Measurements from ENCODE around the gene IFNA6.
A peak's percentile ranks its signal among the peaks of the same experiment; 100 is the strongest.

IFNA6 gene

GRCh38 chr9:21348430-21348970 lies 2.2 kb downstream of the IFNA6 start:
- H3K4me3 ChIP-seq (replicated peaks in 1 of 2; ENCODE audit: low read depth in 2 of 2, low read length in 2 of 2) = no peak overlapping the region
- no peak for TF ChIP-seq CTCF (IDR thresholded peaks at IDR 0.05; ENCODE audit: low read depth, low read length)
- DNase-seq (ENCODE audit: low read depth in 2 of 2) = no peak

- TF ChIP-seq CTCF (IDR thresholded peaks at IDR 0.05; ENCODE audit: low read depth, low read length) = no peak
These were observed 10.0 kb downstream of the IFNA6 start for GRCh38 chr9:21340735-21341134.

GRCh38 chr9:21336457-21336856 lies 14.2 kb downstream of the IFNA6 start:
- no peak overlapping the region for H3K4me3 ChIP-seq (replicated peaks in 1 of 2; ENCODE audit: low read depth in 2 of 2, low read length in 2 of 2)
- DNase-seq (ENCODE audit: low read depth in 2 of 2) = no peak
- no peak for TF ChIP-seq CTCF (IDR thresholded peaks at IDR 0.05; ENCODE audit: low read depth, low read length)

More at GRCh38 chr9:21340735-21341134, 10.0 kb downstream of the IFNA6 start:
- no peak overlapping the region for H3K4me3 ChIP-seq (replicated peaks in 1 of 2; ENCODE audit: low read depth in 2 of 2, low read length in 2 of 2)
- no peak for DNase-seq (ENCODE audit: low read depth in 2 of 2)

- H3K4me3 ChIP-seq (replicated peaks in 1 of 2; ENCODE audit: low read depth in 2 of 2, low read length in 2 of 2) = peak within 1 kb of the TSS; percentile 56 to 64
- no peak for TF ChIP-seq CTCF (IDR thresholded peaks at IDR 0.05; ENCODE audit: low read depth, low read length)
- DNase-seq (ENCODE audit: low read depth in 2 of 2) = peak; percentile 94 to 96
These were observed 15.7 kb downstream of the IFNA6 start, which contains the start of gene KLHL9 for GRCh38 chr9:21334701-21335632. Gene KLHL9 (minus strand): TSS chr9:21335404. CDS start chr9:21334859, 545 bp downstream.

- no peak overlapping the region for H3K4me3 ChIP-seq (replicated peaks in 1 of 2; ENCODE audit: low read depth in 2 of 2, low read length in 2 of 2)
- no peak for DNase-seq (ENCODE audit: low read depth in 2 of 2)
- no peak for TF ChIP-seq CTCF (IDR thresholded peaks at IDR 0.05; ENCODE audit: low read depth, low read length)
These were observed 17.5 kb downstream of the IFNA6 start for GRCh38 chr9:21333226-21333625.

- TF ChIP-seq CTCF (IDR thresholded peaks at IDR 0.05; ENCODE audit: low read depth, low read length) = no peak
- peak overlapping the region in 1 of 2 donors; percentile 3 for H3K4me3 ChIP-seq (replicated peaks in 1 of 2; ENCODE audit: low read depth in 2 of 2, low read length in 2 of 2)
- peak in 1 of 2 donors; percentile 10 for DNase-seq (ENCODE audit: low read depth in 2 of 2)
These were observed 18.8 kb downstream of the IFNA6 start for GRCh38 chr9:21331676-21332402.
